GM18505 (cell line): ENCODE results near the gene SEMA4A.

Experiments used
- ATAC-seq: cut with Tn5 transposase; IDR thresholded peaks from one replicate; pipeline ENCODE4 v1.9.1; 2021; ENCODE audit not compliant: unreplicated experiment
- POLR2A ChIP-seq: IDR thresholded peaks from 4 replicates; pipeline ENCODE4 v1.6.1; 2011; ENCODE audit warnings: borderline replicate concordance; ENCODE audit not compliant: insufficient read depth, insufficient read length; ENCODE audit errors: extremely low read depth

Gene SEMA4A

GRCh38 chr1:156134716-156135435 lies 18.5 kb upstream of the SEMA4A start:
- TF ChIP-seq POLR2A = no peak
- no peak for ATAC-seq

GRCh38 chr1:156135930-156136871 lies 17.2 kb upstream of the SEMA4A start:
- ATAC-seq = no peak
- TF ChIP-seq POLR2A = no peak

- no peak for TF ChIP-seq POLR2A
- no peak for ATAC-seq
Measured at GRCh38 chr1:156136970-156137483, 16.4 kb upstream of the SEMA4A start.

- TF ChIP-seq POLR2A = no peak
Measured at GRCh38 chr1:156138458-156138867, 14.9 kb upstream of the SEMA4A start.

GRCh38 chr1:156140879-156141707 lies 12.3 kb upstream of the SEMA4A start:
- ATAC-seq = no peak
- peak; percentile 20 for TF ChIP-seq POLR2A

More at GRCh38 chr1:156138458-156138867, 14.9 kb upstream of the SEMA4A start:
- ATAC-seq = no peak

GRCh38 chr1:156143765-156144489 lies 9.5 kb upstream of the SEMA4A start:
- TF ChIP-seq POLR2A = no peak
- ATAC-seq = no peak

GRCh38 chr1:156144742-156145141 lies 8.6 kb upstream of the SEMA4A start:
- no peak for TF ChIP-seq POLR2A
- ATAC-seq = no peak

GRCh38 chr1:156145650-156146019 lies 7.8 kb upstream of the SEMA4A start:
- no peak for ATAC-seq
- no peak for TF ChIP-seq POLR2A

- ATAC-seq = no peak
- TF ChIP-seq POLR2A = no peak
Measured at GRCh38 chr1:156146020-156146768, 7.2 kb upstream of the SEMA4A start.

GRCh38 chr1:156146769-156147405 lies 6.5 kb upstream of the SEMA4A start:
- TF ChIP-seq POLR2A = no peak
- ATAC-seq = no peak

GRCh38 chr1:156148216-156148615 lies 5.2 kb upstream of the SEMA4A start:
- TF ChIP-seq POLR2A = no peak
- no peak for ATAC-seq
